ENCODE data around the gene ZNF438. TPM values are rescaled to one million over a fixed set of nuclear protein-coding genes. Genes with fewer than 3 reads are reported as not detected.

ZNF438 gene
- total RNA-seq, 4 donors from 2014 or later: 7.7 to 11.2 (median 8.7) TPM

GRCh38 chr10:30917789-30918188 is 113.9 kb downstream of the ZNF438 start:
- 53 to 70% methylated on average over 1 of the region's 1 CpG for WGBS, 2 donors
- no peak for DNase-seq (ENCODE audit: low spot score in 2 of 2)
- no peak overlapping the region for H3K4me3 ChIP-seq (ENCODE audit: low read depth, poor library complexity, severe bottlenecking)
- TF ChIP-seq POLR2A (IDR thresholded peaks at IDR 0.05) (no peak), CTCF (IDR thresholded peaks at IDR 0.05) (no peak)
- intact Hi-C loops (cut with DNase I; ENCODE audit: low total_unique reads): no loop called here

GRCh38 chr10:30917067-30917466 is 114.6 kb downstream of the ZNF438 start:
- TF ChIP-seq CTCF (IDR thresholded peaks at IDR 0.05): no peak
- TF ChIP-seq POLR2A (IDR thresholded peaks at IDR 0.05): no peak
- WGBS, 2 donors: 85 to 90% methylated on average over 3 of the region's 3 CpGs
- no peak overlapping the region for H3K4me3 ChIP-seq (ENCODE audit: low read depth, poor library complexity, severe bottlenecking)
- DNase-seq (ENCODE audit: low spot score in 2 of 2): no peak
- intact Hi-C loops (cut with DNase I; ENCODE audit: low total_unique reads): no loop called here

- DNase-seq (ENCODE audit: low spot score in 2 of 2): no peak
- TF ChIP-seq CTCF (IDR thresholded peaks at IDR 0.05) (no peak), POLR2A (IDR thresholded peaks at IDR 0.05) (no peak)
- WGBS, 2 donors: 18 to 40% methylated on average over 1 of the region's 1 CpG
- H3K4me3 ChIP-seq (ENCODE audit: low read depth, poor library complexity, severe bottlenecking): no peak overlapping the region
- intact Hi-C loops (cut with DNase I; ENCODE audit: low total_unique reads): no loop called here
Observed at GRCh38 chr10:30915146-30915545, 116.5 kb downstream of the ZNF438 start.

GRCh38 chr10:30911303-30911863 is 120.3 kb downstream of the ZNF438 start:
- intact Hi-C loops (cut with DNase I; ENCODE audit: low total_unique reads): no loop called here
- 44 to 67% methylated on average over 3 of the region's 3 CpGs for WGBS, 2 donors
- TF ChIP-seq POLR2A (IDR thresholded peaks at IDR 0.05) (no peak), CTCF (IDR thresholded peaks at IDR 0.05) (no peak)
- H3K4me3 ChIP-seq (ENCODE audit: low read depth, poor library complexity, severe bottlenecking): no peak overlapping the region
- no peak for DNase-seq (ENCODE audit: low spot score in 2 of 2)

- DNase-seq (ENCODE audit: low spot score in 2 of 2): no peak
- intact Hi-C loops (cut with DNase I; ENCODE audit: low total_unique reads): no loop called here
- 65 to 77% methylated on average over 2 of the region's 2 CpGs for WGBS, 2 donors
- no peak for TF ChIP-seq POLR2A (IDR thresholded peaks at IDR 0.05)
- TF ChIP-seq CTCF (IDR thresholded peaks at IDR 0.05): no peak
- no peak overlapping the region for H3K4me3 ChIP-seq (ENCODE audit: low read depth, poor library complexity, severe bottlenecking)
Observed at GRCh38 chr10:30903397-30904138, 128.1 kb downstream of the ZNF438 start.

Measured in lower leg skin (tissue), 4 donors.